Stimulated activated CD4-positive, alpha-beta T cell treated with anti-CD3 and anti-CD28 coated beads, Interleukin-1b, Interleukin-23, amount 100 ng/mL, for 24 hours (primary cell): ENCODE data around the gene CGRRF1.

Experiments used
- DNase-seq, 4 experiments: peaks; one replicate each; pipeline ENCODE4 v3.0.0-alpha.2; 2020; ENCODE audit warnings: low read depth in 4 of 4, low spot score in 1 of 4

CGRRF1 gene

GRCh38 chr14:54572316-54572715 lies 62.6 kb downstream of the CGRRF1 start:
- peak in 1 of 4 experiments; percentile 6 for DNase-seq

GRCh38 chr14:54574528-54574927 lies 64.8 kb downstream of the CGRRF1 start:
- no peak for DNase-seq

GRCh38 chr14:54577494-54577893 lies 67.8 kb downstream of the CGRRF1 start:
- no peak for DNase-seq

GRCh38 chr14:54577977-54578376 lies 68.3 kb downstream of the CGRRF1 start:
- no peak for DNase-seq

GRCh38 chr14:54579621-54580020 lies 69.9 kb downstream of the CGRRF1 start:
- no peak for DNase-seq

- DNase-seq, result no peak
These were observed 71.2 kb downstream of the CGRRF1 start for GRCh38 chr14:54580933-54581332.

- no peak for DNase-seq
These were observed 72.6 kb downstream of the CGRRF1 start for GRCh38 chr14:54582334-54582733.

- DNase-seq, result no peak
These were observed 74.4 kb downstream of the CGRRF1 start for GRCh38 chr14:54584097-54584496.

GRCh38 chr14:54585214-54585613 lies 75.5 kb downstream of the CGRRF1 start:
- no peak for DNase-seq
